Measurements from ENCODE around the gene NR2F1-AS1. TPM values are rescaled to one million over a fixed set of nuclear protein-coding genes. Genes with fewer than 3 reads are reported as not detected.

The NR2F1-AS1 gene
- total and polyA plus RNA-seq, 2 of the 4 experiments (the other 2 are of a cell fraction) = 12.5 to 12.8 TPM

DNA sequence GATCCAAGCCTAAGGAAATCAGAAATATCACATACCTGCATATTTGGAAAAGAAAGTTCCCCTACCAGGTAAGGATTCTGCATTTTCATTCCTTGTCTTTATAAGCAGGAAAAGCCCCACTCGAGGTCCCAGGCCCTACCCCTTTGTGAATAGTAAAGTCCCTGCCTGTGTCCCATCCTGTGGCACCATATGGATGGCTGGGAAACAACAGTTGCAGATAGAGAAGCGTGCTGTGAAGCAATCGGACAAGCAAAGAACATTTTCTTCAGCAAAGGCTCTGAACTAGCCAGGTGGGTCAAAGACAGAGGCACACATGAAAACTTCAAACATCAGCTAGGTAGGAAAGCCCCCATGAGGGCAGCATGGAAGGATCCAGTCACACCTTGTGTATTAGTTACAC lies 169.3 kb downstream of the NR2F1-AS1 start:
- Histone ChIP-seq H2AK9ac (replicated peaks; ENCODE audit: low read depth, low read length, poor library complexity) (no peak overlapping the region), H4K91ac (ENCODE audit: insufficient read depth, low read depth, low read length) (no peak overlapping the region), H2AFZ (replicated peaks; ENCODE audit: low read length, poor library complexity) (no peak overlapping the region), H2BK20ac (ENCODE audit: low read depth, low read length) (no peak overlapping the region), H3K14ac (replicated peaks; ENCODE audit: low read depth, low read length) (no peak overlapping the region), H4K5ac (ENCODE audit: low read depth, low read length) (no peak overlapping the region), H2AK5ac (ENCODE audit: low read depth, low read length) (no peak overlapping the region), H3K27me3 (ENCODE audit: control insufficient read depth, insufficient read depth, low read length) (no peaks in the 10 kb centered on the region), H3K56ac (ENCODE audit: extremely low read depth, insufficient read depth, low read length) (no peak overlapping the region), H3K23ac (ENCODE audit: low read depth, low read length) (no peak overlapping the region), H3K18ac (ENCODE audit: low read depth, low read length) (no peak overlapping the region), H3K4me1 (ENCODE audit: control insufficient read depth, insufficient read depth, low read length) (peaks cover 2% of the 10 kb centered on the region), H2BK120ac (ENCODE audit: low read depth, low read length) (no peak overlapping the region), H3K4me2 (ENCODE audit: low read depth, low read length) (no peak overlapping the region), H3K9me1 (ENCODE audit: insufficient read depth, low read length) (no peaks in the 10 kb centered on the region), H4K8ac (ENCODE audit: low read depth in 2 of 2, low read length in 2 of 2) (no peak overlapping the region), H3K36me3 (ENCODE audit: control insufficient read depth, insufficient read depth, low read length) (0 out of 2 replicates have a peak, but pooled peaks cover 2% of the 10 kb centered on the region), H3K9me3 (ENCODE audit: control insufficient read depth, insufficient read depth, low read length) (no peaks in the 10 kb centered on the region), H2BK5ac (ENCODE audit: low read depth, low read length, poor library complexity, severe bottlenecking) (no peak overlapping the region), H3K4ac (ENCODE audit: low read depth, low read length) (no peak overlapping the region), H2BK15ac (ENCODE audit: low read depth, low read length) (no peak overlapping the region), H3K4me3 (ENCODE audit: insufficient read depth, low read depth, low read length) (no peak overlapping the region), H3K79me1 (ENCODE audit: low read depth in 1 of 2, low read length in 2 of 2) (no peaks in the 10 kb centered on the region; a peak in 1 of 4 replicates), H4K20me1 (ENCODE audit: insufficient read depth, low read length) (no peaks in the 10 kb centered on the region), H3K27ac (ENCODE audit: insufficient read depth, low read length) (no peak overlapping the region), H3K9ac (ENCODE audit: low read depth, low read length) (no peak overlapping the region)
- ChIA-PET POLR2A (ENCODE audit: unreplicated experiment) (no interaction called here), CTCF (no interaction called here)
- dilution Hi-C loops (cut with HindIII; ENCODE audit: low sequenced_read_pairs, unreplicated experiment) = no loop called here
- ATAC-seq (ENCODE audit: low read depth) = no peak
- no TSS peak for BruUV-seq (replicated peaks)
- intact Hi-C loops (cut with micrococcal nuclease) = no loop called here
- no peak for DNase-seq
- 40% methylated on average over 1 of the region's 3 CpGs; no CpG with 5 or more reads in 1 of the 2 experiments for WGBS, 2 experiments (ENCODE audit: extremely low coverage in 2 of 2, insufficient read length in 1 of 2)
- in situ Hi-C loops (cut with MboI; ENCODE audit: low sequenced_read_pairs) = no loop called here
- TF ChIP-seq SMC3 (IDR thresholded peaks at IDR 0.05; ENCODE audit: low read depth, low read length) (no peak), FOS (IDR thresholded peaks at IDR 0.05; ENCODE audit: low read depth, low read length) (no peak), RCOR1 (IDR thresholded peaks at IDR 0.05; ENCODE audit: insufficient replicate concordance, low read length) (no peak), MAFK (IDR thresholded peaks at IDR 0.05; ENCODE audit: low read depth, low read length) (no peak), CTCF (conservative IDR thresholded peaks at IDR 0.05; ENCODE audit: low read depth, low read length) (no peak)

Measured in IMR-90 (cell line).